GM23248 (cell line): ENCODE measurements around the gene AP2B1.

Experiments used
- EZH2 ChIP-seq: fragments of 200-600 bp; sonication (generic); IDR thresholded peaks from 2 replicates; pipeline ENCODE4 v1.6.1; 2018; ENCODE audit warnings: antibody characterized with exemption, mild to moderate bottlenecking; ENCODE audit not compliant: insufficient read depth, poor library complexity, severe bottlenecking
- EZH2phosphoT487 ChIP-seq: fragments of 200-600 bp; sonication (generic); IDR thresholded peaks from 2 replicates; pipeline ENCODE4 v1.6.1; 2018; ENCODE audit warnings: antibody characterized with exemption, moderate library complexity, mild to moderate bottlenecking, low read depth; ENCODE audit not compliant: insufficient read depth

- TF ChIP-seq EZH2 (no peak), EZH2phosphoT487 (no peak)
Observed at GRCh38 chr17:35731917-35732805, 145.0 kb downstream of the AP2B1 start.
